ENCODE data around the gene RABGEF1. TPM values are rescaled to one million over a fixed set of nuclear protein-coding genes. Genes with fewer than 3 reads are reported as not detected.

Gene RABGEF1
- total and polyA plus RNA-seq, 9 of the 15 experiments (the other 6 are each of a cell fraction or from before 2014, with no cell fraction given), result 7.0 to 29.3 (median 20.5) TPM

- POLR2A ChIA-PET, result no interaction called here
- Histone ChIP-seq H3K9me3 (replicated peaks; ENCODE audit: control insufficient read depth, insufficient read depth, low read depth, low read length) (peaks cover 5% of the 10 kb centered on the region; the same call in 1 of the 2 replicates), H3K27me3 (ENCODE audit: control insufficient read depth in 2 of 2, insufficient read depth in 2 of 2, low read length in 2 of 2) (no peaks in the 10 kb centered on the region), H3K9ac (ENCODE audit: insufficient read depth in 1 of 2, low read depth in 2 of 2, low read length in 2 of 2) (no peak overlapping the region), H3K27ac (ENCODE audit: extremely low read depth, low read depth, low read length) (no peak overlapping the region), H3K4me3 (no peak overlapping the region), H3K36me3 (ENCODE audit: control insufficient read depth, insufficient read depth, low read length) (peaks cover 4% of the 10 kb centered on the region; the same call in 1 of the 3 replicates), H3K79me2 (ENCODE audit: control insufficient read depth, insufficient read depth, low read length) (peaks cover 12% of the 10 kb centered on the region), H4K20me1 (replicated peaks; ENCODE audit: control insufficient read depth, insufficient read depth, low read length) (no peaks in the 10 kb centered on the region), H2AFZ (ENCODE audit: low read depth, low read length) (no peak overlapping the region), H3K4me2 (ENCODE audit: insufficient read depth, low read length) (no peak overlapping the region), H3K4me1 (replicated peaks in 1 of 2; ENCODE audit: control insufficient read depth in 2 of 2, insufficient read depth in 2 of 2, low read length in 2 of 2) (peaks cover 0 to 10% of the 10 kb centered on the region in 2 experiments; a peak in 2 of 5 replicates), H3K9me1 (ENCODE audit: control insufficient read depth, insufficient read depth, low read length) (no peaks in the 10 kb centered on the region)
- intact Hi-C loops (cut with micrococcal nuclease) (no loop called here), in situ Hi-C loops (cut with MboI) (no loop called here)
- no peak for DNase-seq (ENCODE audit: extremely low read depth in 1 of 4, low spot score in 3 of 4)
- WGBS (ENCODE audit: insufficient coverage, low coverage, missing lambda C conversion rate), result 63% methylated on average over 3 of the region's 3 CpGs
- no TSS peak for BruUV-seq (replicated peaks)
- no peak for TF ChIP-seq KDM2B (CRISPR knock-in tag; IDR thresholded peaks at IDR 0.05)
- no peak for TF ChIP-seq MXD1 (CRISPR knock-in tag; IDR thresholded peaks at IDR 0.05; ENCODE audit: borderline replicate concordance, poor library complexity, severe bottlenecking)
- TF ChIP-seq SMAD3 (CRISPR knock-in tag; conservative IDR thresholded peaks at IDR 0.05), result no peak
- no peak for TF ChIP-seq ZFP1 (CRISPR knock-in tag; IDR thresholded peaks at IDR 0.05)
- TF ChIP-seq MEF2D (tag; conservative IDR thresholded peaks at IDR 0.05; ENCODE audit: low read depth), result no peak
- TF ChIP-seq NCOA2 (IDR thresholded peaks at IDR 0.05; ENCODE audit: partially characterized antibody in 2 of 2), result no peak
- no peak for TF ChIP-seq ZNF274 (IDR thresholded peaks at IDR 0.05; ENCODE audit: borderline replicate concordance, low read depth, low read length)
- no peak for TF ChIP-seq ZFX (CRISPR knock-in tag; IDR thresholded peaks at IDR 0.05)
- TF ChIP-seq E2F6 (IDR thresholded peaks at IDR 0.05; ENCODE audit: borderline replicate concordance in 1 of 2, extremely low read depth in 1 of 2, insufficient read depth in 1 of 2, insufficient read length in 1 of 2, low read depth in 1 of 2, low read length in 1 of 2, poor library complexity in 1 of 2, severe bottlenecking in 1 of 2), result no peak
- no peak for TF ChIP-seq MYBL2 (IDR thresholded peaks at IDR 0.05; ENCODE audit: low read depth)
- TF ChIP-seq MYBL2 (CRISPR knock-in tag; IDR thresholded peaks at IDR 0.05; ENCODE audit: borderline replicate concordance), result no peak
- no peak for TF ChIP-seq EP400 (IDR thresholded peaks at IDR 0.05)
- TF ChIP-seq ZNF778 (CRISPR knock-in tag; IDR thresholded peaks at IDR 0.05), result no peak
- no peak for TF ChIP-seq SMARCC2 (IDR thresholded peaks at IDR 0.05; ENCODE audit: low read depth)
- TF ChIP-seq SP2 (IDR thresholded peaks at IDR 0.05; ENCODE audit: extremely low read depth, low read depth, low read length, poor library complexity, severe bottlenecking), result no peak
- TF ChIP-seq ESRRA (IDR thresholded peaks at IDR 0.05; ENCODE audit: borderline replicate concordance, low read depth), result no peak; the same call in 1 of the 2 replicates
- no peak for TF ChIP-seq HNRNPH1 (optimal IDR thresholded peaks at IDR 0.05; ENCODE audit: low read depth, low read length)
- TF ChIP-seq ZNF444 (CRISPR knock-in tag; IDR thresholded peaks at IDR 0.05), result no peak
- TF ChIP-seq NFE2L1 (tag; IDR thresholded peaks at IDR 0.05; ENCODE audit: borderline replicate concordance, low read depth), result no peak
- TF ChIP-seq PYGO2 (tag; IDR thresholded peaks at IDR 0.05), result no peak
- no peak for TF ChIP-seq NONO (IDR thresholded peaks at IDR 0.05; ENCODE audit: low read depth in 2 of 2, low read length in 1 of 2)
- CTCF ChIA-PET (ENCODE audit: low intra/inter-chr PET ratio), result no interaction called here
- ATAC-seq, result no peak
- FAIRE-seq, result no peak
These were observed 5.4 kb upstream of the RABGEF1 start for GRCh38 chr7:66735154-66735553.
